ENCODE data around the gene IQGAP2. TPM values are rescaled to one million over a fixed set of nuclear protein-coding genes. Genes with fewer than 3 reads are reported as not detected.

IQGAP2 gene
- polyA plus RNA-seq, 4 donors = 67.9 to 97.7 (median 83.5) TPM

GRCh38 chr5:76625087-76625815 lies 222.2 kb downstream of the IQGAP2 start:
- no peak for DNase-seq (ENCODE audit: low read depth in 4 of 4, low spot score in 3 of 4)

DNA sequence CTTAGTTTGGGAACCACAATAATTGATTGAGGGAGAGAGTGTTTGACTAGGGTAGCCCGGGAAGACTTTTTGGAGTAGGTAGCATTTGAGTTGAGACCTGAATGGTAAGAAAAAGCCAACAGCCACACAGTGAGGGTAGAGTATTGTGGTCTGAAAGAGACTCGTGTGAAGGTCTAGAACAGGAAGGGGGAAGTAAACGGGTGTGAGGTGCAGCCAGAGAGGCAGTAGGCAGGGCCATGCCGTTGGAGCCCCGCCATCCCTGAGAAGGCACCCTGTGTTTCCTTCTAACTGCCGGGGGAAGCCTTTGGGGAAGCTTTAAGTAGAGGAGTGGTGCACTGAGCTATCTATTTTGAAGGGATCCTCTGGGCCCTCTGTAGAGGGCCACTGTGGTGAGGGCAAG lies 223.7 kb downstream of the IQGAP2 start:
- no peak for DNase-seq (ENCODE audit: low read depth in 4 of 4, low spot score in 3 of 4)

DNA sequence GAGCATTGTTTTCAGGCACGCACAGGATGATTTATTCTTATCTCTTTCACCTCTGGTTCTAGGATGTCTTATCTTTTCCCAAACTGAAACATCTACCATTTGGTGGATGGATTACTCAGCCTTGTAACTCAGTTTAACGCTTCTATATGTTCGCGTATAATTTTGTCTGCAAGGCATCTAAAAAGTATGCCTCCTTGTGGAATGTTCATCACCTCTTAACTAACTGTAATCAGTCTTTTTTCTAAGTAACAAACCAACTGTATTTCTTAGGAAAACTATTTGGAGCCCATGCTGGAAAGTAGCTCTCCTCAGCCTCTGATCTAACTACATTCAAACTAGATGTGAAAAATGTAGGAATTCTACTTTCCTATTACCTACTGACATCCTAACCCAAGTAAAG lies 231.6 kb downstream of the IQGAP2 start:
- DNase-seq (ENCODE audit: low read depth in 4 of 4, low spot score in 3 of 4) = no peak

- DNase-seq (ENCODE audit: low read depth in 4 of 4, low spot score in 3 of 4) = no peak
These were observed 234.4 kb downstream of the IQGAP2 start for GRCh38 chr5:76637490-76637889.

DNA sequence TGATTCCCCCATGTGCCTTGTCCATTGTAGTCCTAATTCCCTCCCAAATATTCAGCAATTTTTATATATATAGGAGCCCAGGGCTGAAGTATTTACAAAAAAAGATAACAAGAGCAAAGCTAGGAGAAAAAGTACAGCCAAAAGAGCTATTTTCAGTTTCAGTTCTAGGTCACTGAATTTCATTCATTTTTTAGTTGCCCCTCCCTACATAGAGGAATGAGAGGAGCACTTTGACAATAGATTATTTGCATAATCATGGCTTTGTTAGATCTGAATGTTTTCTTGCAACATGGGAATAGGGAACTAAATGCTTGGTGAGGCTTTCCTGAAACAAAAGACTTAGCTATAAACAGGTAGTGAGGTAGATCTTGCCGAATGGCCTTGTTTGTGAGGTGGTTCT lies 235.4 kb downstream of the IQGAP2 start:
- DNase-seq (ENCODE audit: low read depth in 4 of 4, low spot score in 3 of 4) = no peak

DNA sequence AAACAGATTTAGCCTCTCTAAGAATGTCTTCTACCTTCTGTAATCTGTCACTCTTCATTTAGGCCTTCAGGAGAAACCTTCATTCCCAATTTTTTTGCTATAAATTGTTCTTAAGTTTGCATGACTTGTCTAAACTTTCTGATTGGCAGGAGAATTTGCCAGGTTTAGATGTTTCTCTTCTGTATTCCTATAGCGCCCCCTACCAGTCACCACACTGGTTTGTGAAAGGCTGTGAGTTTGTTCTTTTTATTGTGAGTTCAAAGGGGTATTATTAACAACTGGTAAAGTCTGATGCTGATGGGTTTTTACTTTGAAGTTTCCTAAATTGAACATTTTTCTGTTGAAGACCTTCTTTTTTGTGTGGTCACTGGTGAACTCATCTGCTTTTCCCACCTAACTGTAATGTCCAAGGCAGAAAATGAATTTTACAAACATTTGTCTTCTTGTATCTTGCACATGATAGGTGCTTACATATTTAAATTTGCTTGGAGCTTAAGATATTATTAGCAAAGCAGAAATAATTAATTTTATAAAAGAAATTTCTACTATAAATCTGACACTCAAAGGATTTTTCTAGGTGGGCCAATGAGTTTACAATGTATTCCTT lies 238.5 kb downstream of the IQGAP2 start:
- peak; percentile 44 to 60 (median 48) for DNase-seq (ENCODE audit: low read depth in 4 of 4, low spot score in 3 of 4)

DNA sequence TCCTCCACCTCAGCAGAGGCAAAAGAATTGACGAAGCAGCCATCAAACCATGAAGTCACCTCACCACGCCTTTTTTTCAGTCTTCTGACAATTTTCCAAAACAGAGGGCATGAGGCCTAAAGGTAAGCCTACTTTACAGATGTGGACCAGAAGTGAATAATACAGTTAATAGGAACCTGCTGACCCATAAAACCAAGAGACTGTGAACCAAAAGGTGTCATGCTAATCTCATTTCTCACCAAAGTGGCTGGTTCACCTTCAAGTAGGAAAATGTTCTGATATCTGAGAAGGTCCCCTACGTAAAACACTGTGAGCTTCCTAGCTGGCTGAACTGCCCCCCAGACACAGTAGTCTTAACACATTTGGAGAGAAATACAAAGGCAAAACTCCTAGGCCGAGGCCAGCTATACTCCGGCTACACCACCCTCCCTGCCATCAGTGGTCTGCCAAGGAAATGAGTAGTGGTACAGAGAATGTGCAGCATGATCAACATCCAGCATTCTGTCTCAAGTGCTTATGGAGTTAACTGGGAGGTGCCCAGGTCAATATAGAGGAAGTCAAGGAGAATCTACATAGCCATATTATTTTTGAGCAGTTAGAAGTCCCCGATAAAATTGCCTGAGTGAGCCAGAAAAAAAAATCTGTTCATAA lies 239.4 kb downstream of the IQGAP2 start:
- no peak for DNase-seq (ENCODE audit: low read depth in 4 of 4, low spot score in 3 of 4)

- DNase-seq (ENCODE audit: low read depth in 4 of 4, low spot score in 3 of 4) = no peak
These were observed 240.3 kb downstream of the IQGAP2 start for GRCh38 chr5:76643371-76643770.

DNA sequence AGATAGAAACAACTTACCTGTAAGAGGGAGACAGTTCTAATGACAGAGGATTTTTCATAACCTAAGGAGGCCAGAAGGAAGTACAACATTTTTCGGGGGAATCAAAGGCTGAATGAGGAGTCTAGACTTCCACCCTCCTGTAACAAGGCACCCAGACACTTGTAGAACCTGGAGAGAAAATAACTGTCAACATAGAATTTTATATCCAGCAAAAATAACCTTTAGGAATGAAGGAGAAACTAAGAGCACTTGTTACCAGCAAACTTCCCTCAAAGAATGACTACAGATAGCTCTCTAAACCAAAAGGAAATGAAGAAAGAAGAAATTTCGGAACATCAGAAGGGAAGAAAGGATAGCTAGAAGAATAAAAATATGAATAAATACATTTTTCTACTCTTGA lies 246.1 kb downstream of the IQGAP2 start:
- no peak for DNase-seq (ENCODE audit: low read depth in 4 of 4, low spot score in 3 of 4)

GRCh38 chr5:76652809-76653414 lies 249.8 kb downstream of the IQGAP2 start:
- no peak for DNase-seq (ENCODE audit: low read depth in 4 of 4, low spot score in 3 of 4)

GRCh38 chr5:76657091-76657490 lies 254.0 kb downstream of the IQGAP2 start:
- DNase-seq (ENCODE audit: low read depth in 4 of 4, low spot score in 3 of 4) = no peak

DNA sequence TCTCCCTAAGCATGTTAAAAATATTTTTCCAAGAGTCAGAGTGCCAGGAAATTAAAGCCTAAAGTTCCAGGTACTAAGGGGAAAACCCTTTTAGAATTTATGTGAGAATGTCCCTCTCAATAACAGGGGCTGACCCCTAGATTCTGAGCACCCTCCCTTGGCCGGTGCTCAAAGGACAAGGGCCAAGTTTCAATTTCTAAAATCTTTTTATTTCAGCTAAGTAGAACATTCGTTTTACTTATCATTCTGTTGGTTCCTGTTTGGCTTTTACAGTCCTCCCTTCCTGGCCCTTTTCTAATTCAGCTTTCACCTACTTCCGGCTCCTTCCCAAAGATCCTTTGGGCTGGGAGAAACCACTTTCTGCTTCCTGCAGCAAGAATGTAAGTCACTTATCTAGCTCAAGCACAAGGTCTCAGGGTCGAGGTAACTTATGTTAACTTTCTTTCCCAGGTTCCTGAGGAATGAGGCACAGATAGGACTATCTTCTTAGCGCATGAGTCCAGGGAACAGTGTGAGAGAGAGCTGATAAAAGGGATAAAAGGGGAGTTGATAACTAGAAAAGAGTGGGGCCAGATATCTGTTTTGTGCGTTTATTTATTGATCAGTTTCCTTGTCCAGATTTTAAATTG lies 254.7 kb downstream of the IQGAP2 start:
- no peak for DNase-seq (ENCODE audit: low read depth in 4 of 4, low spot score in 3 of 4)

GRCh38 chr5:76660360-76660759 lies 257.3 kb downstream of the IQGAP2 start:
- DNase-seq (ENCODE audit: low read depth in 4 of 4, low spot score in 3 of 4) = no peak

DNA sequence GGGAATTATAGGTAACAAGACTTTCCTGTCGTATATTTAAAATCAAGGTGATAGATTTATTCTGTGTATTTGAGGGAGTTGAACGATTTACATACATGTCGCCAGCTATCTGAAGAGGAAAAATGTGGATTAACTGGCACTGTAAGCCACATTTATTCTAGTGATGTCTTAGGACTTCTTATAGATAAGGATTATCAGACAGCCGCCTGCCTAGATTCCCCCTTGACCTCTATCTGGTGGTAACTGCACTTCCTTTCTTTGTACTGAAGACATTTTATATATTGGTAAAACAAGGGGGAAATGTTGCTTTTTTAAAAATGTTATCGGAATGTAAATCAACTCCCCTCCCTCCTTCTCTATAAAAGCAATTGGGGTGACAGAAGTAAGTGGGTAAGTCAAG lies 259.4 kb downstream of the IQGAP2 start:
- DNase-seq (ENCODE audit: low read depth in 4 of 4, low spot score in 3 of 4) = no peak

- DNase-seq (ENCODE audit: low read depth in 4 of 4, low spot score in 3 of 4) = no peak
These were observed 260.5 kb downstream of the IQGAP2 start for GRCh38 chr5:76663573-76663972.

DNA sequence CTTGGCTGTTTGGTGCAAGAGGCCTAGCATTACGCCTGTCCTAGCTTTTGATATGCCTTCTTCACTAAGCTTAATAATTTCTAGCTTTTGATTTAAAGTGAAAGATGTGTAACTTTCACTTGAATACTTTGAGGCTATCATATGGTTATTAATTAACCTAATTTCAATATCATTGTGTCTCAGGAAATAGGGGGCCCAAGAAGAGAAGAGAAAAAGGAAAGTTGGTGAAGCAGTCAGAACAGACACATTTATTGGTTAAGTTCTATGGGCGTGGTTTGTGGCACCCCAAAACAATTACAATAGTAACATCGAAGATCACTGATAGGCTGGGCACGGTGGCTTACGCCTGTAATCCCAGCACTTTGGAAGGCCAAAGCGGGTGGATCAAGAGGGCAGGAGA lies 261.0 kb downstream of the IQGAP2 start:
- no peak for DNase-seq (ENCODE audit: low read depth in 4 of 4, low spot score in 3 of 4)

DNA sequence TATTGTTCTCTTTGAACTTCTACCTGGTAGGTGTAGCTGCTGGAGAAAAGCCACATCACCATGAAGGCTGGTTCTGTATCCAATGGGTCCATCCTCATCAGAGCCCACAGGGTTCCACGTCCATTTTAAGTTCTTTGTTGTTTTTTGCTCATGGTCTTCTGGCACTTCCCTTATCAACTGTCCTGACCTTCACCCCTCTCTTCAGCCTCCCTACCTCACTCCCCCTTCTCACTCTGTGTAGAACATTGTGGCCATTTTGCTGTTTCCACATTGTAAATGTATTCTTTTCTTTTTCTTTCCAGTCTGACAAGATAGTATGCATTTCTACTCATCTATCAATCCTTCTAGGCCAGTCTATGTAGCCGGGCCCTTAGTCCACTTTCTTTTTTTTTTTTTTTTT lies 264.4 kb downstream of the IQGAP2 start:
- no peak for DNase-seq (ENCODE audit: low read depth in 4 of 4, low spot score in 3 of 4)

DNA sequence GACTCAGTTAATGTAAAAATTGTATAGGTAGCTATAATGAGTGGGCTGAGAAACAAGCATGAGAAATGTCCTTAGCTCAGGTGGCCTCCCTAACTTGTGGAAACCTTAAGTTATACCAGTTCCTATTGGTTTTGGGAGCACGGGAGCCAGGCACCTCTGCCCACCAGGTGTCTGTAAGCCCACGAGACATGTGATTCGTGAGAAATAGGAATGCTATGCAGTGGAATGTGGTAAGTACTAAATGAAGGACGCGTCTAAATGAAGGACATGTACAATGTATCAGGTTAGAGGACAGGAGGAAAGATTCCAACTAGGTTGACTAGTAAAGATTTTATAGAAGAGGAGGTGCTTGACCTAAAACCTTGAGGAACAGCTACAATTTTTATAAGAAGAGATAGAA lies 266.2 kb downstream of the IQGAP2 start:
- DNase-seq (ENCODE audit: low read depth in 4 of 4, low spot score in 3 of 4) = no peak

DNA sequence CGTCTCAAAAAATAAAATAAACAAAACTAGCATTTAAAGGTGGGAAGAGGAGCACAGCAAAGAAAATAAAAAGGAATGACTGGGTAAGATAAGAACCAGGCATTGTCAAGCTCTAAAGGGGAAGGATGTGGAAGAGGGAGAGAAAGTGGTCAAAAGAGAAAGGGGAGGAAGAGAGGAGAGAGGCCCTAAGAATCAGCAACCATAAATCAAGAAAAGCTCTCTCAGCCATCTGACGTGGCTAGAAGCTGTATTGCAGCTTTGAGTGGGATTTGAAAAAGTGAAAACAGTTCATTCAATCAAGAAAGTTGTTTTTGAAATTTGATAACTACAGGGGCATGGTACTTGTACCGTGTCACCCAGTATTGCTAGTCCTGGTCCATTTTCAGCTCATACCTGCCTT lies 267.4 kb downstream of the IQGAP2 start:
- DNase-seq (ENCODE audit: low read depth in 4 of 4, low spot score in 3 of 4) = no peak

GRCh38 chr5:76672242-76672641 lies 269.2 kb downstream of the IQGAP2 start:
- no peak for DNase-seq (ENCODE audit: low read depth in 4 of 4, low spot score in 3 of 4)

GRCh38 chr5:76673125-76673524 lies 270.0 kb downstream of the IQGAP2 start:
- no peak for DNase-seq (ENCODE audit: low read depth in 4 of 4, low spot score in 3 of 4)
